GM12878 (cell line): ENCODE data around the gene HS1BP3. TPM values are rescaled to one million over a fixed set of nuclear protein-coding genes. Genes with fewer than 3 reads are reported as not detected.

Source experiments
- ATF2 ChIP-seq: IDR thresholded peaks from 2 replicates; pipeline ENCODE4 v1.6.1; 2012; ENCODE audit warnings: low read length, inconsistent platforms
- BRCA1 ChIP-seq: IDR thresholded peaks from 2 replicates; pipeline ENCODE4 v1.6.1; 2011; ENCODE audit warnings: low read depth, low read length, improper control_type of control experiment
- CHD1 ChIP-seq: IDR thresholded peaks from 2 replicates; pipeline ENCODE4 v1.6.1; 2012; ENCODE audit warnings: low read depth, low read length, improper control_type of control experiment
- CTCF ChIP-seq, 3 experiments: IDR thresholded peaks in 2 of 3; conservative IDR thresholded peaks in 1 of 3; 2 replicates each; pipeline ENCODE4 v1.5.1; 2011; ENCODE audit warnings: low read depth in 3 of 3, low read length in 3 of 3, mild to moderate bottlenecking in 3 of 3, control low read depth in 2 of 3, moderate library complexity in 2 of 3, inconsistent platforms in 1 of 3, mixed read lengths in 1 of 3; ENCODE audit not compliant: control insufficient read depth in 2 of 3, insufficient read depth in 1 of 3; ENCODE audit errors: extremely low read depth in 1 of 3
- ESRRA ChIP-seq: IDR thresholded peaks from 2 replicates; pipeline ENCODE4 v1.6.1; 2012; ENCODE audit warnings: mild to moderate bottlenecking, low read length, improper control_type of control experiment
- ETV6 ChIP-seq, 2 experiments: fragments of 450-650 bp in 1 of 2; IDR thresholded peaks in 1 of 2; conservative IDR thresholded peaks in 1 of 2; 2 replicates each; pipeline ENCODE4 v1.6.1; 2014; ENCODE audit warnings: antibody characterized with exemption in 1 of 2, borderline replicate concordance in 1 of 2, low read depth in 1 of 2, mild to moderate bottlenecking in 1 of 2, moderate library complexity in 1 of 2
- GATAD2B ChIP-seq: fragments of 450-650 bp; conservative IDR thresholded peaks from 2 replicates; pipeline ENCODE4 v1.6.1; 2017; ENCODE audit warnings: low read depth, mild to moderate bottlenecking, moderate library complexity
- HDAC6 ChIP-seq: fragments of 200-600 bp; sonication (generic); IDR thresholded peaks from one replicate; pipeline ENCODE4 v1.8.0; 2017; ENCODE audit warnings: antibody characterized with exemption; ENCODE audit not compliant: unreplicated experiment
- JUND ChIP-seq: IDR thresholded peaks from 2 replicates; pipeline ENCODE4 v1.6.1; 2012; ENCODE audit warnings: low read depth, mild to moderate bottlenecking, low read length, improper control_type of control experiment, moderate library complexity
- KAT2A ChIP-seq: conservative IDR thresholded peaks from 2 replicates; pipeline ENCODE4 v1.6.1; 2011; ENCODE audit warnings: low read depth, low read length; ENCODE audit not compliant: control insufficient read depth
- LARP7 ChIP-seq: fragments of 450-650 bp; IDR thresholded peaks from 2 replicates; pipeline ENCODE4 v1.6.1; 2017; ENCODE audit warnings: mild to moderate bottlenecking
- MEF2A ChIP-seq: IDR thresholded peaks from 2 replicates; pipeline ENCODE4 v1.6.1; 2011; ENCODE audit warnings: low read depth, mild to moderate bottlenecking, low read length, moderate library complexity; ENCODE audit not compliant: insufficient read depth
- MTA3 ChIP-seq: IDR thresholded peaks from 2 replicates; pipeline ENCODE4 v1.6.1; 2012; ENCODE audit warnings: low read length, inconsistent platforms, borderline replicate concordance
- NBN ChIP-seq: fragments of 450-650 bp; IDR thresholded peaks from 2 replicates; pipeline ENCODE4 v1.6.1; 2016
- NFYA ChIP-seq: IDR thresholded peaks from 2 replicates; pipeline ENCODE4 v1.6.1; 2011; ENCODE audit warnings: low read depth, mild to moderate bottlenecking, low read length, improper control_type of control experiment, borderline replicate concordance
- NR2C1 ChIP-seq: fragments of 450-650 bp; IDR thresholded peaks from 2 replicates; pipeline ENCODE4 v1.6.1; 2017; ENCODE audit warnings: antibody characterized with exemption, mild to moderate bottlenecking, moderate library complexity
- PBX3 ChIP-seq: IDR thresholded peaks from 2 replicates; pipeline ENCODE4 v1.6.1; 2011; ENCODE audit warnings: mild to moderate bottlenecking, low read depth, low read length, moderate library complexity; ENCODE audit not compliant: insufficient replicate concordance
- POLR2A ChIP-seq: IDR thresholded peaks from 2 replicates; pipeline ENCODE4 v1.6.1; 2011; ENCODE audit warnings: low read depth, mild to moderate bottlenecking, low read length
- RUNX3 ChIP-seq: IDR thresholded peaks from 2 replicates; pipeline ENCODE4 v1.6.1; 2012; ENCODE audit warnings: low read length, inconsistent platforms
- SUZ12 ChIP-seq: fragments of 200-600 bp; sonication (generic); IDR thresholded peaks from one replicate; pipeline ENCODE4 v1.6.1; 2018; ENCODE audit warnings: antibody characterized with exemption, mild to moderate bottlenecking; ENCODE audit not compliant: unreplicated experiment
- WRNIP1 ChIP-seq: IDR thresholded peaks from 2 replicates; pipeline ENCODE4 v1.6.1; 2011; ENCODE audit warnings: low read depth, low read length, improper control_type of control experiment, borderline replicate concordance
- ZBED1 ChIP-seq: IDR thresholded peaks from 2 replicates; pipeline ENCODE4 v1.6.1; 2016; ENCODE audit warnings: borderline replicate concordance
- polyA plus RNA-seq, 11 experiments: library from polyadenylated mRNA; depleted of rRNA in 4 of 11; unstranded in 6 of 11; stranded (reverse) in 5 of 11; fragments of >200 nt; fragmentation: Nextera tagmentation in 4 of 11; fragmentation: Illumina TruSeq in 1 of 11; extraction: Ambion mirVana in 4 of 11; extraction: Trizol in 1 of 11; gene quantifications; 1 replicate in 1 of 11; 2 replicates in 10 of 11; pipeline versions ENCODE4 v1.2.1 to v1.2.3, GENCODE V29; 2011 to 2016; ENCODE audit warnings: inconsistent platforms in 2 of 11, missing spikeins in 2 of 11, low read depth in 1 of 11
- total RNA-seq, 4 experiments: library from RNA; depleted of rRNA in 3 of 4; stranded (reverse); fragments of >200 nt in 3 of 4; fragmentation: Illumina TruSeq in 1 of 4; extraction: Trizol in 1 of 4; gene quantifications; 2 replicates each; pipeline versions ENCODE4 v1.2.1 to v1.2.3, GENCODE V29; 2013 to 2021
- TF ChIP-seq, protein P1 (sequence below): fragments of 150-350 bp; IDR thresholded peaks from 2 replicates; pipeline ENCODE4 v1.6.1; 2016; ENCODE audit warnings: low read depth, low read length

Gene HS1BP3
- total and polyA plus RNA-seq, 10 of the 15 experiments (the other 5 are each of a cell fraction or from before 2014, with no cell fraction given): 0.47 to 7.2 (median 4.6) TPM

GRCh38 chr2:20595439-20596192, 55.3 kb downstream of the HS1BP3 start (continued):
- TF ChIP-seq CTCF (IDR thresholded peaks at IDR 0.05 in 2 of 3, conservative IDR thresholded peaks at IDR 0.05 in 1 of 3; ENCODE audit: control insufficient read depth in 2 of 3, extremely low read depth in 1 of 3, insufficient read depth in 1 of 3, low read depth in 3 of 3, low read length in 3 of 3) (no peak), ZBED1 (peak; percentile 41; the same call in 1 of the 2 replicates), GATAD2B (peak; percentile 93), SUZ12 (no peak), POLR2A (peak; percentile 81), WRNIP1 (no peak), MEF2A (peak; percentile 80), ETV6 (conservative IDR thresholded peaks at IDR 0.05 in 1 of 2, IDR thresholded peaks at IDR 0.05 in 1 of 2; ENCODE audit: borderline replicate concordance in 1 of 2, low read depth in 1 of 2) (peak in 1 of 2 experiments; percentile 19; a peak in 1 of 4 replicates), BRCA1 (no peak), RUNX3 (peak; percentile 90), NBN (peak; percentile 84), ESRRA (no peak), PBX3 (no peak), MTA3 (peak; percentile 74; the same call in 1 of the 2 replicates), HDAC6 (peak; percentile 31), ATF2 (peak; percentile 83), NR2C1 (no peak; the same call in 1 of the 2 replicates), KAT2A (no peak), NFYA (no peak), CHD1 (0 out of 2 replicates have a peak, but pooled peaks have one; percentile 44), LARP7 (peak; percentile 66; the same call in 1 of the 2 replicates), JUND (no peak)
- TF ChIP-seq, protein P1, sequence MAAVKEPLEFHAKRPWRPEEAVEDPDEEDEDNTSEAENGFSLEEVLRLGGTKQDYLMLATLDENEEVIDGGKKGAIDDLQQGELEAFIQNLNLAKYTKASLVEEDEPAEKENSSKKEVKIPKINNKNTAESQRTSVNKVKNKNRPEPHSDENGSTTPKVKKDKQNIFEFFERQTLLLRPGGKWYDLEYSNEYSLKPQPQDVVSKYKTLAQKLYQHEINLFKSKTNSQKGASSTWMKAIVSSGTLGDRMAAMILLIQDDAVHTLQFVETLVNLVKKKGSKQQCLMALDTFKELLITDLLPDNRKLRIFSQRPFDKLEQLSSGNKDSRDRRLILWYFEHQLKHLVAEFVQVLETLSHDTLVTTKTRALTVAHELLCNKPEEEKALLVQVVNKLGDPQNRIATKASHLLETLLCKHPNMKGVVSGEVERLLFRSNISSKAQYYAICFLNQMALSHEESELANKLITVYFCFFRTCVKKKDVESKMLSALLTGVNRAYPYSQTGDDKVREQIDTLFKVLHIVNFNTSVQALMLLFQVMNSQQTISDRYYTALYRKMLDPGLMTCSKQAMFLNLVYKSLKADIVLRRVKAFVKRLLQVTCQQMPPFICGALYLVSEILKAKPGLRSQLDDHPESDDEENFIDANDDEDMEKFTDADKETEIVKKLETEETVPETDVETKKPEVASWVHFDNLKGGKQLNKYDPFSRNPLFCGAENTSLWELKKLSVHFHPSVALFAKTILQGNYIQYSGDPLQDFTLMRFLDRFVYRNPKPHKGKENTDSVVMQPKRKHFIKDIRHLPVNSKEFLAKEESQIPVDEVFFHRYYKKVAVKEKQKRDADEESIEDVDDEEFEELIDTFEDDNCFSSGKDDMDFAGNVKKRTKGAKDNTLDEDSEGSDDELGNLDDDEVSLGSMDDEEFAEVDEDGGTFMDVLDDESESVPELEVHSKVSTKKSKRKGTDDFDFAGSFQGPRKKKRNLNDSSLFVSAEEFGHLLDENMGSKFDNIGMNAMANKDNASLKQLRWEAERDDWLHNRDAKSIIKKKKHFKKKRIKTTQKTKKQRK: no peak
